Measurements from ENCODE around the gene LYRM7. TPM values are rescaled to one million over a fixed set of nuclear protein-coding genes. Genes with fewer than 3 reads are reported as not detected.

The LYRM7 gene
- total RNA-seq, 4 donors from 2014 or later, result 6.6 to 8.8 (median 7.9) TPM

GRCh38 chr5:131222731-131223130 is 52.0 kb downstream of the LYRM7 start:
- TF ChIP-seq POLR2A (IDR thresholded peaks at IDR 0.05), result no peak
- TF ChIP-seq CTCF (IDR thresholded peaks at IDR 0.05), result no peak
- H3K9me3 ChIP-seq, result no peaks in the 10 kb centered on the region
- H3K36me3 ChIP-seq, result no peaks in the 10 kb centered on the region
- DNase-seq, result no peak
- H3K27me3 ChIP-seq, result no peaks in the 10 kb centered on the region
- H3K4me3 ChIP-seq, result no peak overlapping the region
- no peak overlapping the region for H3K27ac ChIP-seq
- H3K4me1 ChIP-seq, result peaks cover 0 to 20% (median 5%) of the 10 kb centered on the region in 4 donors

GRCh38 chr5:131223751-131224386 is 53.1 kb downstream of the LYRM7 start:
- TF ChIP-seq POLR2A (IDR thresholded peaks at IDR 0.05) (no peak), CTCF (IDR thresholded peaks at IDR 0.05) (no peak)
- H3K4me1 ChIP-seq, result peaks cover 0 to 20% (median 5%) of the 10 kb centered on the region in 4 donors
- no peaks in the 10 kb centered on the region for H3K9me3 ChIP-seq
- no peaks in the 10 kb centered on the region for H3K36me3 ChIP-seq
- peak overlapping the region in 3 of 4 donors; percentile 26 to 73 (median 72) for H3K27ac ChIP-seq
- DNase-seq, result no peak
- H3K4me3 ChIP-seq, result no peak overlapping the region
- no peaks in the 10 kb centered on the region for H3K27me3 ChIP-seq

DNA sequence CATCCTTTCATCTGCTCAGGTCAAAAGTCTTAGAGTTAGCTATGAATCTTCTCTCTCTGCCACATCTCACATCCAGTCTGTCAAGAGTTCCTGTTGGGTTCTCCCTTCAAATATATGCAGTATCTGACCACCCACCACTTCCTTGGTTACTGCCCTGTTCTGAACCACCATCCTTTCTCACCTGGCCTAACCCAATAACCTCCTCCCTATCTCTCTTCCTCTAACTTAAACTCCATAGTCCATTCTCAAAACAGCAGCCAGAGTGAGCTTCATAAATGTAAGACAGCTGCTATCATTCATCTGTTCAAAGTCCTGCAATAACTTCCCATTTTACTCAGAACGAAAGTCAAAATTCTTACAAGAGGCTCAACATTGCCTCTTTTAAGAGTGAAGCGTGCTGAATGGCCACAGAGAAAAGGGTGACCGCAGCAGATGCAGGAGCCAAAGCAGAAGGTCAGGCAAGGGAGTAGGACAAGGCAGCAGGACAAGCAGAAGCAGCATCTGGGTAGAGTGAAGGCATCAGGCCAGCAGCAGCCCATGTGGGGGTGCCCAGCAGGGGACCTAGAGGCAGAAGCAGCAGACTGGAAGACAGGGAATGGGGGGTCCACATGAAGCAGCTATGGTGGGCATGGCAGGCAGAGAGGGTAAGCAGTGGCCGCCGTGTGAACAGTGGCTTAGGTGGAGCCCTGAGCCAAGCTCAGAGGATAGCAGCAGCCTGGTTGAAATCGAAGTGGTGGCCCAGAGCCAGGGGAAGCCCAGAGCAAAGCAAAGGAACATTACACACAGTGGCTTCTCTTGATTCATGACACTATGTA is 53.9 kb downstream of the LYRM7 start:
- peak overlapping the region in 3 of 4 donors; percentile 26 to 73 (median 72) for H3K27ac ChIP-seq
- H3K27me3 ChIP-seq, result no peaks in the 10 kb centered on the region
- no peak overlapping the region for H3K4me3 ChIP-seq
- no peaks in the 10 kb centered on the region for H3K9me3 ChIP-seq
- H3K36me3 ChIP-seq, result no peaks in the 10 kb centered on the region
- peaks cover 0 to 20% (median 5%) of the 10 kb centered on the region in 4 donors for H3K4me1 ChIP-seq
- DNase-seq, result peak; percentile 54 to 71 (median 59)
- TF ChIP-seq POLR2A (IDR thresholded peaks at IDR 0.05) (no peak), CTCF (IDR thresholded peaks at IDR 0.05) (no peak)

DNA sequence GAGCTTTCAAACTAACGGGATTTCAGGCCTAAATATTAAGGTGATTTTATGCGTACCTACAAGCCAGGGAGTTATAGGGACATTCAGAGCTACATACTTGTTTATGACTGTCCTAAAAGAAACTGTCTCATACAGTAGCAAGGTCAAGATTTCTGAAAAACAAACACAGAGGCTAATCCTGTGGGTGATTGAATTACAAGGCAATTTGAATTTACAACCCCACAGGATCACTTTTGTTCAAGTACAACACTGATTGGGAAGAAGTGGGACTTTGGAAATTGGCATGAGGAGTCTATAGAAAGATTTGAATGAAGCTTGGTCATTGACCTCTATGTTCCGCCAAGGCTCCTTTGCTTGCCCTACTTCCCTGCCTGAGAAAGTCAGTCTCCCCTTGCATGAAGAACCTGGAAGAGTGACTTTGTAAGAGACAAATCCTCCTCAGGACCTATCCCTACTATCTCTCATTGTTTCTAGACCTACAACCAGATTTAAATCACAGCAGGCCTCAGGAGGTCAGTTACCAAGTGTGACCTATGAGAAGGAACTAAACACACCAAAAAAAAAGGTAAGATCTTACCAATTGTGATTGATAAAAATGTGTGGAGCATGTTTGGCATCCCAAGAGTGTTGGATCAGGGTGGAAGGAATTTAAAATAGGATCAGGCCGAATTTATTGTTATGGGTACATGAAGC is 54.7 kb downstream of the LYRM7 start:
- no peak for DNase-seq
- H3K36me3 ChIP-seq, result no peaks in the 10 kb centered on the region
- H3K9me3 ChIP-seq, result no peaks in the 10 kb centered on the region
- peak overlapping the region in 2 of 4 donors; percentile 72 to 73 for H3K27ac ChIP-seq
- TF ChIP-seq POLR2A (IDR thresholded peaks at IDR 0.05) (no peak), CTCF (IDR thresholded peaks at IDR 0.05) (no peak)
- H3K4me3 ChIP-seq, result no peak overlapping the region
- peaks cover 0 to 20% (median 5%) of the 10 kb centered on the region in 4 donors for H3K4me1 ChIP-seq
- H3K27me3 ChIP-seq, result no peaks in the 10 kb centered on the region

DNA sequence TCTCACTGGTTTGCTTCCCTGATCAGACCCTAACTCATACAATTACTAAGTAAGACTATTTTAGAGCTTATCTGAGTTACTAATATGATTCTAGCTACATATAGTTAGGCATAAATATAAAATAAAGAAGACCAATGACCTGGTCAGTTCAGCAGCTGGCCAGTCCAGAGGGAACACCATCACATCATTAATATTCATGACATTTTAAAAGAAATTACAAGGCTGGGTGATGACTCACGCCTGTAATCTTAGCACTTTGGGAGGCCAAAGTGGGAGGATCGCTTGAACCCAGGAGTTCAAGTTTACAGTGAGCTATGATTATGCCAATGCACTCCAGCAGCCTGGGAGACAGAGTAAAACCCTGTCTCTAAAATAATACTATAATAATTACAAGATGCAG is 56.2 kb downstream of the LYRM7 start:
- no peak overlapping the region for H3K27ac ChIP-seq
- H3K4me3 ChIP-seq, result no peak overlapping the region
- DNase-seq, result no peak
- TF ChIP-seq CTCF (IDR thresholded peaks at IDR 0.05) (no peak), POLR2A (IDR thresholded peaks at IDR 0.05) (no peak)
- no peaks in the 10 kb centered on the region for H3K36me3 ChIP-seq
- no peaks in the 10 kb centered on the region for H3K27me3 ChIP-seq
- H3K4me1 ChIP-seq, result peaks cover 0 to 20% (median 5%) of the 10 kb centered on the region in 4 donors
- H3K9me3 ChIP-seq, result no peaks in the 10 kb centered on the region

Measured in Peyer's patch (tissue), 4 donors.